KMS-11 (cell line): ENCODE results near the gene SMAD2.

Source experiments
- H2AFZ ChIP-seq: fragments of 200-600 bp; sonication (generic); 2 replicates; pipeline ENCODE4 v1.6.1; 2016; ENCODE audit warnings: antibody characterized with exemption, mixed run types, low read depth
- H3K27ac ChIP-seq: fragments of 200-600 bp; sonication (generic); 2 replicates; pipeline ENCODE4 v1.6.1; 2016; ENCODE audit warnings: mild to moderate bottlenecking, mixed run types
- H3K27me3 ChIP-seq: fragments of 200-600 bp; sonication (generic); 2 replicates; pipeline ENCODE4 v1.6.1; 2017; ENCODE audit warnings: mild to moderate bottlenecking, low read depth, mixed run types, moderate library complexity; ENCODE audit not compliant: insufficient read depth
- H3K36me3 ChIP-seq: fragments of 200-600 bp; sonication (generic); 2 replicates; pipeline ENCODE4 v1.6.1; 2017; ENCODE audit warnings: mild to moderate bottlenecking, mixed run types; ENCODE audit not compliant: insufficient read depth
- H3K4me1 ChIP-seq: fragments of 200-600 bp; sonication (generic); 2 replicates; pipeline ENCODE4 v1.6.1; 2016; ENCODE audit warnings: mild to moderate bottlenecking, low read depth, mixed run types; ENCODE audit not compliant: poor library complexity, severe bottlenecking
- H3K4me2 ChIP-seq: fragments of 200-600 bp; sonication (generic); 2 replicates; pipeline ENCODE4 v1.7.0; 2016; ENCODE audit warnings: mild to moderate bottlenecking, mixed run types
- H3K4me3 ChIP-seq: fragments of 200-600 bp; sonication (generic); IDR thresholded peaks from 2 replicates; pipeline ENCODE4 v1.6.1; 2017; ENCODE audit warnings: low read depth, low read length, mixed read lengths; ENCODE audit not compliant: insufficient read depth
- H3K79me2 ChIP-seq: fragments of 200-600 bp; sonication (generic); 2 replicates; pipeline ENCODE4 v1.6.1; 2016; ENCODE audit warnings: low read depth, mixed run types; ENCODE audit not compliant: insufficient read depth
- H3K9ac ChIP-seq: fragments of 200-600 bp; sonication (generic); 2 replicates; pipeline ENCODE4 v1.6.1; 2016; ENCODE audit warnings: mild to moderate bottlenecking, mixed run types
- H4K20me1 ChIP-seq: fragments of 200-600 bp; sonication (generic); 2 replicates; pipeline ENCODE4 v1.6.1; 2016; ENCODE audit warnings: mild to moderate bottlenecking, mixed run types; ENCODE audit not compliant: insufficient read depth
- TF ChIP-seq, protein P1 (sequence below): fragments of 200-600 bp; sonication (generic); conservative IDR thresholded peaks from 2 replicates; pipeline ENCODE4 v1.6.1; 2017; ENCODE audit warnings: low read depth, mild to moderate bottlenecking, antibody characterized with exemption, low read length, moderate library complexity, mixed read lengths

Gene SMAD2

DNA sequence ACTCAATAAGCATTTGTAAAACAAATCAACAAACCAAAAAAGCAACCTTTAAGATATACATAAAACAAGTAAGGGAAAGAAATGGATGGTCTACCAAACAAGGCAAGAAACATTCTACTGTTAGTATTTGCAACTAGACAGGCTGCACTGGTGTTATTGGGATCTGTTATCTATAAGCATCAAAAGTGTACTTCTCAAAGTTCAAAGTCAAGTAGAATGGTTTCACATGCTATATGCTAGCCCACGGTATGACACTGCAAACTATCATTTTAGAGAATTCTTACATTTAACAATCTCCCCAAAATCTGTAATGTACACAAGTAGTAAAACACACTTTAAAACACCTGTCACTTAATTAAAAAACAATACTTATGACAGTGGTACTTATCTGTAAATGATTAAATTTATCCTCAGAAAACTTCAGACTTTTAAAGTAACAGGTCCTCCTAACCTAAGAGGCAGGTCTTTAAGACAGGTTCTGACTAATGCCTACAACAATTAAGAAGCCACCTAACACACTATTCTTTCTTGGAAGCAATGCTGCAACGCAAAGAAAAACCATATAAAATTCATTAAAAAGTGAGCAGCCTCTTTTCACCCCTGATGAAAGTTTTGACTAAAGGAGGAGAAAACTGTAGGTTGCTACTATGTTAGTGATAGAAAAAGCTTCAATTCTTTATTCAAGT lies 34.8 kb downstream of the SMAD2 start:
- Histone ChIP-seq H3K36me3 (no peaks in the 10 kb centered on the region), H3K9ac (no peak overlapping the region), H3K79me2 (peaks cover 42% of the 10 kb centered on the region; the same call in 1 of the 2 replicates), H3K4me1 (peaks cover 21% of the 10 kb centered on the region), H3K27ac (no peak overlapping the region), H3K27me3 (no peaks in the 10 kb centered on the region), H3K4me3 (no peak overlapping the region), H3K4me2 (no peak overlapping the region), H4K20me1 (0 out of 2 replicates have a peak, but pooled peaks cover 4% of the 10 kb centered on the region), H2AFZ (no peak overlapping the region)
- TF ChIP-seq, protein P1, sequence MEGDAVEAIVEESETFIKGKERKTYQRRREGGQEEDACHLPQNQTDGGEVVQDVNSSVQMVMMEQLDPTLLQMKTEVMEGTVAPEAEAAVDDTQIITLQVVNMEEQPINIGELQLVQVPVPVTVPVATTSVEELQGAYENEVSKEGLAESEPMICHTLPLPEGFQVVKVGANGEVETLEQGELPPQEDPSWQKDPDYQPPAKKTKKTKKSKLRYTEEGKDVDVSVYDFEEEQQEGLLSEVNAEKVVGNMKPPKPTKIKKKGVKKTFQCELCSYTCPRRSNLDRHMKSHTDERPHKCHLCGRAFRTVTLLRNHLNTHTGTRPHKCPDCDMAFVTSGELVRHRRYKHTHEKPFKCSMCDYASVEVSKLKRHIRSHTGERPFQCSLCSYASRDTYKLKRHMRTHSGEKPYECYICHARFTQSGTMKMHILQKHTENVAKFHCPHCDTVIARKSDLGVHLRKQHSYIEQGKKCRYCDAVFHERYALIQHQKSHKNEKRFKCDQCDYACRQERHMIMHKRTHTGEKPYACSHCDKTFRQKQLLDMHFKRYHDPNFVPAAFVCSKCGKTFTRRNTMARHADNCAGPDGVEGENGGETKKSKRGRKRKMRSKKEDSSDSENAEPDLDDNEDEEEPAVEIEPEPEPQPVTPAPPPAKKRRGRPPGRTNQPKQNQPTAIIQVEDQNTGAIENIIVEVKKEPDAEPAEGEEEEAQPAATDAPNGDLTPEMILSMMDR = no peak

DNA sequence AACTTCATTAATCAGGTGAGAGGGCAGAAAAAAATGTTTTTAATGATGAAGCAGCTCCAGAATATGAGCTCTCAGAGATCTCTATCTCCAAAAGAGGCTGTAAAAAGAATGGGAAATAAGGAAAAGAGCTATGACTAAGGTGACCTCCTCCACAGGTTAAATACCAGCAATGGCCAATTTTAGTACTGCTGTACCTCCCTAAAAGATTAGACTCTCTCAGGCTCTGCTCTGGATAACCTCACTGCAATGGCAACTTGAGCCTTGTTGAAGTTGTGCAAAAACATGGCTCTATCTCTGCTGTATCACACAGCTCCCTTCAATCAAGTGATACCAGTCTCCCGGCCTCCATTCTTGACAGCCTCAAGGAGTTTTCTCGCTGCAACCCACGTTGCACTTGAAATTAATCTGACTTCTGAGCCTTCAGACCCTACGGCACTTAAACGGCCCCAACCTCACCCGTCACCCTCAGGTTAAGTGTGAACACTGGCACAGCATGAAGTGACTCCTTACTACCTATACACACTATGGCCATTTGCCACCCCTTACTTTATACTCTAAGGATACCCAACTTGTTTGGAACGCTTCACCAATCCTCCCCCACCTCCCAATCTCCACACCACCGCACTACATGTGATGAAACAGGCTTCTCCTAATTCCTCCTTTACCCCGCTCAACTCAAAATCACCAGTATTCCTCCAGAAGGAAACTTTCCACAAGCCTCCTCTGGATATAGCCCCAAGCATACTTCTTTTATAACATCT lies 36.3 kb downstream of the SMAD2 start:
- no peak overlapping the region for H2AFZ ChIP-seq
- H3K27me3 ChIP-seq = no peaks in the 10 kb centered on the region
- peaks cover 21% of the 10 kb centered on the region for H3K4me1 ChIP-seq
- no peak overlapping the region for H3K4me3 ChIP-seq
- H3K9ac ChIP-seq = no peak overlapping the region
- H3K27ac ChIP-seq = no peak overlapping the region
- no peak overlapping the region for H3K4me2 ChIP-seq
- 0 out of 2 replicates have a peak, but pooled peaks cover 4% of the 10 kb centered on the region for H4K20me1 ChIP-seq
- H3K79me2 ChIP-seq = peaks cover 28% of the 10 kb centered on the region; the same call in 1 of the 2 replicates
- TF ChIP-seq, protein P1 = no peak
- no peaks in the 10 kb centered on the region for H3K36me3 ChIP-seq

DNA sequence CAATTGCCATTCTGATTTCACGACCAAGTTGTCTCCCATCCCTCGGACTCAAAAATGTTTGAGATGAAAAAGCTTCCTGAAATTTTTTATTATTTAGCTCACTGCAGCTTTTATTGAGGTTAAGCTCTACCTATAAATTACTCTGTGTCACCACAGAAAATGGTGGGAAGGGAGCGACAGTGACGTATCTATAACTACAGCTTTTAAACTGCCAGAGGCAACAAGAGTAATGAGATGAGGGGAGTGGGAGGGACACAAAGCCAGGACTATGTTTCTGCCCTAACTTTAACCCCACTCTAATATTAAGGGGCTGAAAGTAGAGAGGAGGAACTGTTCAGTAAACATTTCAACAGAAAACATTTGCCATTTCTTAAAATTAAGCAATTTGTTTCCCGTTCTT lies 37.4 kb downstream of the SMAD2 start:
- Histone ChIP-seq H3K4me3 (no peak overlapping the region), H3K4me2 (no peak overlapping the region), H3K79me2 (peaks cover 17% of the 10 kb centered on the region; the same call in 1 of the 2 replicates), H3K9ac (no peak overlapping the region), H3K27me3 (no peaks in the 10 kb centered on the region), H2AFZ (no peak overlapping the region), H3K36me3 (no peaks in the 10 kb centered on the region; the same call in 1 of the 2 replicates), H3K27ac (no peak overlapping the region), H4K20me1 (0 out of 2 replicates have a peak, but pooled peaks cover 4% of the 10 kb centered on the region), H3K4me1 (peaks cover 21% of the 10 kb centered on the region)
- TF ChIP-seq, protein P1 = no peak

GRCh38 chr18:47888156-47888555 lies 42.3 kb downstream of the SMAD2 start:
- Histone ChIP-seq H3K27me3 (no peaks in the 10 kb centered on the region), H4K20me1 (no peaks in the 10 kb centered on the region), H3K36me3 (no peaks in the 10 kb centered on the region; the same call in 1 of the 2 replicates), H3K27ac (no peak overlapping the region), H3K9ac (no peak overlapping the region), H2AFZ (no peak overlapping the region), H3K4me3 (no peak overlapping the region), H3K4me2 (no peak overlapping the region), H3K79me2 (peaks cover 6% of the 10 kb centered on the region; the same call in 1 of the 2 replicates), H3K4me1 (peaks cover 20% of the 10 kb centered on the region)
- TF ChIP-seq, protein P1 = no peak
